Stimulated activated CD8-positive, alpha-beta memory T cell treated with anti-CD3 and anti-CD28 coated beads, Interleukin-2, amount 100 ng/mL, for 1 hour (primary cell): ENCODE measurements around the gene RASSF4.
"Not testable (repeated sequence)": the region's sequence is repeated elsewhere in the genome, so short reads cannot be mapped to it uniquely, and the experiment has no call there.

Source experiments
- DNase-seq, 2 donors: peaks; one replicate each; pipeline ENCODE4 v3.0.0-alpha.2; 2020; ENCODE audit warnings: low read depth in 2 of 2

Gene RASSF4

GRCh38 chr10:45003432-45004000 is 43.9 kb downstream of the RASSF4 start:
- DNase-seq = no peak

- no peak for DNase-seq
These were observed 45.1 kb downstream of the RASSF4 start for GRCh38 chr10:45004661-45005060.

- DNase-seq = no peak
These were observed 45.7 kb downstream of the RASSF4 start for GRCh38 chr10:45005284-45005683.

GRCh38 chr10:45006276-45007030 is 46.9 kb downstream of the RASSF4 start:
- DNase-seq = no peak

- no peak for DNase-seq
These were observed 49.0 kb downstream of the RASSF4 start for GRCh38 chr10:45008524-45009161.

- DNase-seq = not testable (repeated sequence)
These were observed 55.0 kb downstream of the RASSF4 start for GRCh38 chr10:45014557-45014956.

- DNase-seq = no peak
These were observed 56.0 kb downstream of the RASSF4 start for GRCh38 chr10:45015590-45015989.

- no peak for DNase-seq
These were observed 63.8 kb downstream of the RASSF4 start for GRCh38 chr10:45023426-45023825.

GRCh38 chr10:45034301-45034700 is 74.7 kb downstream of the RASSF4 start:
- DNase-seq = no peak

GRCh38 chr10:45035673-45036072 is 76.1 kb downstream of the RASSF4 start:
- no peak for DNase-seq

GRCh38 chr10:45040921-45041542 is 81.4 kb downstream of the RASSF4 start:
- DNase-seq = no peak

GRCh38 chr10:45044290-45044689 is 84.7 kb downstream of the RASSF4 start:
- no peak for DNase-seq
